GM12872 (cell line): ENCODE data around the gene ABTB2.

Experiments
- TF ChIP-seq, protein P1 (sequence below): IDR thresholded peaks from 3 replicates; pipeline ENCODE4 v1.5.1; 2011; ENCODE audit warnings: low read depth, mild to moderate bottlenecking, low read length, moderate library complexity; ENCODE audit not compliant: insufficient read depth

Gene ABTB2

GRCh38 chr11:34354782-34355181 lies 3.0 kb downstream of the ABTB2 start:
- TF ChIP-seq, protein P1, sequence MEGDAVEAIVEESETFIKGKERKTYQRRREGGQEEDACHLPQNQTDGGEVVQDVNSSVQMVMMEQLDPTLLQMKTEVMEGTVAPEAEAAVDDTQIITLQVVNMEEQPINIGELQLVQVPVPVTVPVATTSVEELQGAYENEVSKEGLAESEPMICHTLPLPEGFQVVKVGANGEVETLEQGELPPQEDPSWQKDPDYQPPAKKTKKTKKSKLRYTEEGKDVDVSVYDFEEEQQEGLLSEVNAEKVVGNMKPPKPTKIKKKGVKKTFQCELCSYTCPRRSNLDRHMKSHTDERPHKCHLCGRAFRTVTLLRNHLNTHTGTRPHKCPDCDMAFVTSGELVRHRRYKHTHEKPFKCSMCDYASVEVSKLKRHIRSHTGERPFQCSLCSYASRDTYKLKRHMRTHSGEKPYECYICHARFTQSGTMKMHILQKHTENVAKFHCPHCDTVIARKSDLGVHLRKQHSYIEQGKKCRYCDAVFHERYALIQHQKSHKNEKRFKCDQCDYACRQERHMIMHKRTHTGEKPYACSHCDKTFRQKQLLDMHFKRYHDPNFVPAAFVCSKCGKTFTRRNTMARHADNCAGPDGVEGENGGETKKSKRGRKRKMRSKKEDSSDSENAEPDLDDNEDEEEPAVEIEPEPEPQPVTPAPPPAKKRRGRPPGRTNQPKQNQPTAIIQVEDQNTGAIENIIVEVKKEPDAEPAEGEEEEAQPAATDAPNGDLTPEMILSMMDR: no peak

DNA sequence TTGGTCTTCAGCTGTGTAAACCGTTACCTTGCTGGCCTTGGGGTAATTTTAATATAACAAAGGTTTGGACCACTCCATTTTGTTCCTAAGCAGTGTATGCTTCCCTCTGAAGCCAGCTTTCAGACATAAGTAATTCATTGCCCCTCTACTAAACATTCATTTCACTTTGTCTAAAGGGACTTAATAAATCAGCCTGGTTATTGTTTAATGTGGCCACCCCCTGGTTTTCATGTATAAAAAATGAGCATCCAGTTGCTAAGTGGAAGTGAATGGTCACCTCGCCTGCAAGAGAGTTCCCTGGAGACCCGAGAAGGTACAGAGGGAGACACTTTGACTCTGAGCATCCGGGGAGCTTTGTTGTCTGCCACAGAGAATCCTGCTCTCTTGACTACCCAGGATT lies 3.9 kb downstream of the ABTB2 start:
- TF ChIP-seq, protein P1: no peak

GRCh38 chr11:34351687-34352469 lies 5.9 kb downstream of the ABTB2 start:
- TF ChIP-seq, protein P1: no peak

GRCh38 chr11:34351051-34351450 lies 6.8 kb downstream of the ABTB2 start:
- TF ChIP-seq, protein P1: no peak

- TF ChIP-seq, protein P1: no peak
Observed at GRCh38 chr11:34349882-34350281, 7.9 kb downstream of the ABTB2 start.

DNA sequence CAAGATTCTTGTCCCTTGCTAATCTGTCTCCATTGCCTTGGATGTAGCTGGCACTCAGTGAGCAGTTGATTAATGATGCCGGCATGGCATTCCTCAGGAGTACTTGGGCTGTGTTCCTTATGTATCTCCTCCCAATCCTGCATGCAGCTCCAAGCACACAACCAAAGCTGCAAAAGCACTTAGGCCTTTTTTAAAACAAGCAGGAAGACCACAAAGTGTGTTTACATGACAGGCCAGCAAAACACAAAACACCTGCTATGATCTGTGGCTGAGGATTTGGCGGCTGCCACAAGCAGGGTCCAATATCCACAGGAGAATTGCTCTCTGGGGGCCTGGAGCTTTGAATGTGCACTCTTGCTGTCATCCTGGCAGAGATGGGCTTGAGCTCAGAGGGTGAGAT lies 8.9 kb downstream of the ABTB2 start:
- TF ChIP-seq, protein P1: no peak

DNA sequence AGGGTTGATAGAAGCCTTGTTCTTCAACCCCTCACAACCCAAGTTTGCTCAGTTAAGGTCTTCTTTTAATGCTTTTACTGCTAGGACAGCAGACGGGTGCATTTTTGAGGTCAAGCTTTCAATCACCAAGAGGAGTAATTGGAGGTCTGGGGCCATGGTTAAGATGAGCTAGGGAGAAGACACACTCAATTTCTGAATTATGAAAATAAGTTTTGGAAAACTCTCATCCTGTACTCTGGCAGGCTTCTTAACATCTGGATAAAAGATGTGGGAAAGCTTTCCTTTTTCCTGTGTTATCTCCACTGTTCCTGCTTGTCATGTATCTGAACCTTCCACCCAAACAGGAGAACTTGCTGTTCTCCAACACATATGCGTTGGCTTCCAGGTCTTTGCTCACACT lies 9.7 kb downstream of the ABTB2 start:
- TF ChIP-seq, protein P1: no peak
